Muscle layer of colon (tissue), 2 donors: ENCODE data around the gene GNG7.
"Not testable (repeated sequence)": the region's sequence is repeated elsewhere in the genome, so short reads cannot be mapped to it uniquely, and the experiment has no call there.

Experiments
- H3K27ac ChIP-seq: one replicate; pipeline ENCODE4 v1.7.0; 2013; ENCODE audit warnings: low read depth, mild to moderate bottlenecking, low read length, moderate library complexity
- H3K27me3 ChIP-seq, 2 donors: one replicate each; pipeline ENCODE4 v1.7.0; 2013; ENCODE audit warnings: low read length in 2 of 2, mild to moderate bottlenecking in 2 of 2; ENCODE audit not compliant: insufficient read depth in 2 of 2, control insufficient read depth in 1 of 2
- H3K36me3 ChIP-seq: one replicate; pipeline ENCODE4 v1.7.0; 2013; ENCODE audit warnings: mild to moderate bottlenecking, low read length; ENCODE audit not compliant: insufficient read depth
- H3K4me1 ChIP-seq: one replicate; pipeline ENCODE4 v1.7.0; 2013; ENCODE audit warnings: mild to moderate bottlenecking, low read length; ENCODE audit not compliant: insufficient read depth
- H3K4me3 ChIP-seq, 2 donors: one replicate each; pipeline ENCODE4 v1.7.0; 2013; ENCODE audit warnings: low read length in 2 of 2, low read depth in 1 of 2, mild to moderate bottlenecking in 1 of 2, moderate library complexity in 1 of 2
- H3K9ac ChIP-seq: one replicate; pipeline ENCODE4 v1.7.0; 2013; ENCODE audit warnings: low read length
- H3K9me3 ChIP-seq: one replicate; pipeline ENCODE4 v1.7.0; 2013; ENCODE audit warnings: mild to moderate bottlenecking, low read length
- donor health status: abdominal sarcoma.
- donor health status: Adenocarcinoma of cecum.

Gene GNG7

GRCh38 chr19:2476451-2477140 is 225.9 kb downstream of the GNG7 start:
- Histone ChIP-seq H3K27ac (peak overlapping the region; percentile 99), H3K9ac (peak overlapping the region; percentile 87), H3K9me3 (no peaks in the 10 kb centered on the region), H3K4me1 (peaks cover 16% of the 10 kb centered on the region), H3K4me3 (peak overlapping the region; percentile 99), H3K36me3 (no peaks in the 10 kb centered on the region), H3K27me3 (no peaks in the 10 kb centered on the region)

GRCh38 chr19:2475702-2476450 is 226.6 kb downstream of the GNG7 start, which contains the start of gene GADD45B:
GADD45B (plus strand) TSS chr19:2476127; CDS start chr19:2476359, 232 bp downstream.
- H3K4me1 ChIP-seq: peaks cover 16% of the 10 kb centered on the region
- no peaks in the 10 kb centered on the region for H3K36me3 ChIP-seq
- peak within 1 kb of the TSS; percentile 87 for H3K9ac ChIP-seq
- no peaks in the 10 kb centered on the region for H3K27me3 ChIP-seq
- peak within 1 kb of the TSS; percentile 99 for H3K4me3 ChIP-seq
- no peaks in the 10 kb centered on the region for H3K9me3 ChIP-seq
- peak within 1 kb of the TSS; percentile 99 for H3K27ac ChIP-seq

- no peaks in the 10 kb centered on the region for H3K9me3 ChIP-seq
- peak overlapping the region; percentile 31 to 63 for H3K4me3 ChIP-seq
- no peaks in the 10 kb centered on the region for H3K36me3 ChIP-seq
- peak overlapping the region; percentile 96 for H3K27ac ChIP-seq
- H3K4me1 ChIP-seq: peaks cover 16% of the 10 kb centered on the region
- H3K27me3 ChIP-seq: no peaks in the 10 kb centered on the region
- peak overlapping the region; percentile 9 for H3K9ac ChIP-seq
Measured at GRCh38 chr19:2475018-2475701, 227.3 kb downstream of the GNG7 start.

DNA sequence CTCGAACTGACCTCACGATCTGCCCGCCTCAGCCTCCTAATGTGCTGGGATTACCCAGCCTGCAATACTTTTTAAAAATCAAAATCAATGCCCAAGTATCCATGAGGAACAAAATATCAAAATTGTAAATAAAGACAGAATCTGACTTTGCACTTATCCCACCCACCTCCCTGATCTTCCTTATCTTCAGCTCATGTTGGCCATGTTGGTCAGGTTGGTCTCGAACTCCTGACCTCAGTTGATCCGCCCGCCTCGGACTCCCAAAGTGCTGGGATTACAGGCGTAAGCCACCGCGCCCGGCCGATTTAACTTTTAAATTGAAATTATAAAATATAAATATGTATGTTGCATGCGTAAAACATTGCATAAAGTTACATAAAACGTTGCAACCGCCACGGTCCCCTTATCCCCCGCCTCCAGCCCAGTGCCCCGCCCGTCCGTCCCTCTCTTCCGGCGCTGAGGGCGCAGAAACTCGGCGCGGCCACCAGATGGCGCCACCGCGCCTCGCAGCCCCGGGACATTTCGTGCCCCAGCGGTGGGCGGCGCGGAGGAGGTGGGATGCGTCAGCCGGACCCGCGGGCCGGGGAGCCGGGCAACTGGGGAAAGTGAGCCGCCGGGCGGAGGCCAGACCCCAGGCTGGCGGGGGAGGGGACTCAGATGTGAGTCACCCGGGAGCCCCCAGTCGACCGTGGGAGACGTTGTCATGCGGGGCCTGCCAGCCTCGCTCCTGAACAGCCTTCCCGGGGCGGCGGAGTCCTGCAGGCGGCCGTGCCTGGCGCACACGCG is 228.1 kb downstream of the GNG7 start:
- no peaks in the 10 kb centered on the region for H3K9me3 ChIP-seq
- peak overlapping the region; percentile 9 for H3K9ac ChIP-seq
- peaks cover 16% of the 10 kb centered on the region for H3K4me1 ChIP-seq
- no peaks in the 10 kb centered on the region for H3K27me3 ChIP-seq
- H3K36me3 ChIP-seq: no peaks in the 10 kb centered on the region
- peak overlapping the region; percentile 31 to 63 for H3K4me3 ChIP-seq
- H3K27ac ChIP-seq: peak overlapping the region; percentile 96

GRCh38 chr19:2469915-2470200 is 232.6 kb downstream of the GNG7 start:
- not testable (repeated sequence) for H3K27ac ChIP-seq, H3K4me1 ChIP-seq, H3K36me3 ChIP-seq, H3K9me3 ChIP-seq, H3K27me3 ChIP-seq, H3K9ac ChIP-seq, H3K4me3 ChIP-seq

- H3K27me3 ChIP-seq: no peaks in the 10 kb centered on the region
- no peaks in the 10 kb centered on the region for H3K4me1 ChIP-seq
- H3K9ac ChIP-seq: no peak overlapping the region
- H3K4me3 ChIP-seq: no peak overlapping the region
- H3K36me3 ChIP-seq: no peaks in the 10 kb centered on the region
- no peaks in the 10 kb centered on the region for H3K9me3 ChIP-seq
- no peak overlapping the region for H3K27ac ChIP-seq
Measured at GRCh38 chr19:2469102-2469914, 233.2 kb downstream of the GNG7 start.

- H3K27me3 ChIP-seq: no peaks in the 10 kb centered on the region
- no peaks in the 10 kb centered on the region for H3K36me3 ChIP-seq
- H3K9ac ChIP-seq: no peak overlapping the region
- H3K4me1 ChIP-seq: no peaks in the 10 kb centered on the region
- H3K4me3 ChIP-seq: no peak overlapping the region
- no peaks in the 10 kb centered on the region for H3K9me3 ChIP-seq
- no peak overlapping the region for H3K27ac ChIP-seq
Measured at GRCh38 chr19:2468596-2468995, 233.9 kb downstream of the GNG7 start.

GRCh38 chr19:2464389-2464788 is 238.1 kb downstream of the GNG7 start:
- no peaks in the 10 kb centered on the region for H3K36me3 ChIP-seq
- no peaks in the 10 kb centered on the region for H3K27me3 ChIP-seq
- peaks cover 4% of the 10 kb centered on the region for H3K4me1 ChIP-seq
- no peak overlapping the region for H3K4me3 ChIP-seq
- no peak overlapping the region for H3K9ac ChIP-seq
- H3K27ac ChIP-seq: no peak overlapping the region
- no peaks in the 10 kb centered on the region for H3K9me3 ChIP-seq

- not testable (repeated sequence) for H3K36me3 ChIP-seq, H3K4me1 ChIP-seq, H3K4me3 ChIP-seq, H3K27ac ChIP-seq, H3K27me3 ChIP-seq, H3K9ac ChIP-seq, H3K9me3 ChIP-seq
Measured at GRCh38 chr19:2463694-2464093, 238.8 kb downstream of the GNG7 start.

GRCh38 chr19:2462635-2463421 is 239.7 kb downstream of the GNG7 start:
- Histone ChIP-seq H3K9me3 (no peaks in the 10 kb centered on the region), H3K4me1 (peaks cover 4% of the 10 kb centered on the region), H3K36me3 (no peaks in the 10 kb centered on the region), H3K4me3 (peak overlapping the region; percentile 59 to 61), H3K27ac (no peak overlapping the region), H3K27me3 (no peaks in the 10 kb centered on the region), H3K9ac (no peak overlapping the region)
